Cardiac muscle cell (in vitro differentiated cells and primary cell): ENCODE data around the gene UPK1A. TPM values are rescaled to one million over a fixed set of nuclear protein-coding genes. Genes with fewer than 3 reads are reported as not detected.

ENCODE experiments used
- DNase-seq, 2 donors: peaks; one replicate each; pipeline versions ENCODE4 v3.0.0 to v3.0.0-alpha.2; 2010 to 2017; ENCODE audit warnings: low read depth in 1 of 2, low spot score in 1 of 2
- H3K27ac ChIP-seq: fragments of 200-600 bp; sonication (generic); 2 replicates; pipeline ENCODE4 v1.5.1; 2016
- H3K27me3 ChIP-seq: fragments of 200-600 bp; sonication (generic); 2 replicates; pipeline ENCODE4 v1.6.0; 2016; ENCODE audit warnings: control low read depth
- H3K36me3 ChIP-seq: fragments of 200-600 bp; sonication (generic); 2 replicates; pipeline ENCODE4 v1.5.1; 2016; ENCODE audit warnings: control low read depth
- H3K4me1 ChIP-seq: fragments of 200-600 bp; sonication (generic); 2 replicates; pipeline ENCODE4 v1.8.1; 2017; ENCODE audit warnings: low read depth, mild to moderate bottlenecking, mixed run types
- H3K4me3 ChIP-seq: fragments of 200-600 bp; sonication (generic); 2 replicates; pipeline ENCODE4 v1.5.1; 2016; ENCODE audit warnings: mild to moderate bottlenecking
- H3K9me3 ChIP-seq: fragments of 200-600 bp; sonication (generic); 2 replicates; pipeline ENCODE4 v1.5.1; 2017; ENCODE audit warnings: low read depth, mild to moderate bottlenecking, control low read depth
- polyA plus RNA-seq: library from polyadenylated mRNA; unstranded; fragments of >200 nt; fragmentation: Nextera tagmentation; extraction: Ambion mirVana; gene quantifications from 2 replicates; pipeline ENCODE4 v1.2.1, GENCODE V29; 2016
- total RNA-seq: library from RNA; depleted of rRNA; stranded (reverse); fragments of >200 nt; gene quantifications from 2 replicates; pipeline ENCODE4 v1.2.3, GENCODE V29; 2016
- TF ChIP-seq, protein P1 (sequence below): IDR thresholded peaks from 2 replicates; pipeline ENCODE4 v1.5.1; 2012; ENCODE audit warnings: low read depth, mild to moderate bottlenecking, low read length

The UPK1A gene
- total RNA-seq (1.2 TPM in 1 of 2 replicates, not detected in the other), polyA plus RNA-seq (0.67 and 1.4 TPM in 2 replicates)

DNA sequence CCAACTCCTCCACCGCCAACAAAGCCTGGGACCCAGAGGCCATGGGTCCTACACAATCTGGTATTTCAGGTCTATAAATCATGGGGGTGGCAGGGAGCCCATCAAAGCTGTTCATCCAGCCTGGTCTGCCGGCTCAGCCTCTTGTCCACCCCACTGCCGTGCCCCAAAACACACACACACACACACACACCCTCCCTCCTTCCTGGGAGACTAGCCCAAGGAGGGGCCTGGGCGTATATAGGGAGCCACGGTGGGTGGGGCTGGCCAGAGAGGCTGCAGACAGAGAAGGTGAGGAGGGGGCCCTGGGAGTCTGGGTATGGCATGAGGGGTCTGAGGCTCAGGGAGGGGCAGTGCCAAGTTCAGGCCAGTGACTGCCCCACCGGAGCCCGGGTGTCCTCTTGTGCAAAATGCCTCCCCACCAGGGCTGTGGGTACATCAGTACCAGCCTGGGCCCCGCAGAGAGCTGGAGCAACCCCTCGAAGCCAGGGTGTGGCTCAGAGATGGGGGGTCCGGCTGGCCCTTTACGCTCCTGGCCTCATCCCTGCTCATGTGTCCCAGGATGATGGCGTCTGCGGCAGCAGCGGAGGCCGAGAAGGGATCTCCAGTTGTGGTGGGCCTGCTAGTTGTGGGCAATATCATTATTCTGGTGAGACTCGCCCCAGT is at the start of gene UPK1A:
TSS of gene UPK1A (plus strand) at position 267 of the 663 bp plus-strand sequence. CDS start at position 563, 296 bp downstream.
- H3K9me3 ChIP-seq, result no peaks in the 10 kb centered on the region
- H3K4me3 ChIP-seq, result no peak within 1 kb of the TSS
- peaks cover 6% of the 10 kb centered on the region for H3K27me3 ChIP-seq
- TF ChIP-seq, protein P1, sequence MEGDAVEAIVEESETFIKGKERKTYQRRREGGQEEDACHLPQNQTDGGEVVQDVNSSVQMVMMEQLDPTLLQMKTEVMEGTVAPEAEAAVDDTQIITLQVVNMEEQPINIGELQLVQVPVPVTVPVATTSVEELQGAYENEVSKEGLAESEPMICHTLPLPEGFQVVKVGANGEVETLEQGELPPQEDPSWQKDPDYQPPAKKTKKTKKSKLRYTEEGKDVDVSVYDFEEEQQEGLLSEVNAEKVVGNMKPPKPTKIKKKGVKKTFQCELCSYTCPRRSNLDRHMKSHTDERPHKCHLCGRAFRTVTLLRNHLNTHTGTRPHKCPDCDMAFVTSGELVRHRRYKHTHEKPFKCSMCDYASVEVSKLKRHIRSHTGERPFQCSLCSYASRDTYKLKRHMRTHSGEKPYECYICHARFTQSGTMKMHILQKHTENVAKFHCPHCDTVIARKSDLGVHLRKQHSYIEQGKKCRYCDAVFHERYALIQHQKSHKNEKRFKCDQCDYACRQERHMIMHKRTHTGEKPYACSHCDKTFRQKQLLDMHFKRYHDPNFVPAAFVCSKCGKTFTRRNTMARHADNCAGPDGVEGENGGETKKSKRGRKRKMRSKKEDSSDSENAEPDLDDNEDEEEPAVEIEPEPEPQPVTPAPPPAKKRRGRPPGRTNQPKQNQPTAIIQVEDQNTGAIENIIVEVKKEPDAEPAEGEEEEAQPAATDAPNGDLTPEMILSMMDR, result no peak
- DNase-seq, result no peak
- H3K27ac ChIP-seq, result no peak within 1 kb of the TSS
- H3K4me1 ChIP-seq, result no peaks in the 10 kb centered on the region
- H3K36me3 ChIP-seq, result no peaks in the 10 kb centered on the region

DNA sequence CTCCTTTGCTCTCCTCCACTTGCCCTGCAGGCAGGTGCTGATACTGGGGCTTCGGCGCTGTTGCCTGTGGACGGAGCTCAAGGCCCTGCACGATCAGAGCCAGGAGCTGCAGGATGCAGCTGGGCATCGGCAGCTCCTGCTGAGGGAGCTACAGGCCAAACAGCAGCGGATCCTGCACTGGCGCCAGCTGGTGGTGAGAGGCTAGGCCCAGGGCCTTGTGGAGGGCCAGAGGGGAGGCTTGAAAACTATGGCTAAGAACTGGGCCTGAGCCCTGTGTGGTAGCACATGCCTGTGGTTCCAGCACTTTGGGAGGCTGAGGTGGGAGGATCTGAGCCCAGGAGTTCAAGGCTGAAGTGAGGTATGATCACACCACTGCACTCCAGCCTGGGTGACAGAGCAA is 47.5 kb upstream of the UPK1A start:
- Histone ChIP-seq H3K27ac (no peak overlapping the region), H3K4me1 (no peaks in the 10 kb centered on the region), H3K36me3 (no peaks in the 10 kb centered on the region), H3K9me3 (no peaks in the 10 kb centered on the region), H3K4me3 (no peak overlapping the region), H3K27me3 (no peaks in the 10 kb centered on the region)
- TF ChIP-seq, protein P1, result no peak
- no peak for DNase-seq

DNA sequence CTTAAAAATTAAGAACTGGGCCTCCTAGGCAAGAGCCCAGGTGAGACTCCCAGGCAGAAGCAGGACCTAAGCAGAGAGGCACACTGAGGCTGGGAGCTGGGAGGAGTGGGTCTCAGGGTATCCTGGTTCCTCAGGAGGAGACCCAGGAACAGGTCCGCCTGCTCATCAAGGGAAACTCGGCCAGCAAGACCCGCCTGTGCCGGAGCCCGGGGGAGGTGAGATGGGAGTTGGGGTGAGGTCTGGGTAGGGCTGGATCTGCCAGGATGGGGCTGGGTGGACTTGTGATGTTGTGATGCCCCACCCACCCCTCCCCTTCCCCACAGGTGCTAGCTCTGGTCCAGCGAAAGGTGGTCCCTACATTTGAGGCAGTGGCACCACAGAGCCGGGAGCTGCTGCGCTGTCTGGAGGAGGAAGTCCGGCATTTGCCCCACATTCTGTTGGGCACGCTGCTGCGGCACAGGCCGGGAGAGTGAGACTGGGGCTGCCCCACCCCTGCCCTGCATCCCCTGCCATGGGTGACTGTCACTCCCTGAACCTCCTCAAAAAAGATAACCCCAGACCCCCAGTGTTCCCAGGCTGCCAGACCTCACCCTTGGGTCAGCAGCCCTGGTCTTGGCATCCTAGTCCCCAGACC is 46.9 kb upstream of the UPK1A start:
- TF ChIP-seq, protein P1, result no peak
- Histone ChIP-seq H3K9me3 (no peaks in the 10 kb centered on the region), H3K27me3 (no peaks in the 10 kb centered on the region), H3K4me3 (no peak overlapping the region), H3K27ac (no peak overlapping the region), H3K4me1 (no peaks in the 10 kb centered on the region), H3K36me3 (no peaks in the 10 kb centered on the region)
- no peak for DNase-seq

DNA sequence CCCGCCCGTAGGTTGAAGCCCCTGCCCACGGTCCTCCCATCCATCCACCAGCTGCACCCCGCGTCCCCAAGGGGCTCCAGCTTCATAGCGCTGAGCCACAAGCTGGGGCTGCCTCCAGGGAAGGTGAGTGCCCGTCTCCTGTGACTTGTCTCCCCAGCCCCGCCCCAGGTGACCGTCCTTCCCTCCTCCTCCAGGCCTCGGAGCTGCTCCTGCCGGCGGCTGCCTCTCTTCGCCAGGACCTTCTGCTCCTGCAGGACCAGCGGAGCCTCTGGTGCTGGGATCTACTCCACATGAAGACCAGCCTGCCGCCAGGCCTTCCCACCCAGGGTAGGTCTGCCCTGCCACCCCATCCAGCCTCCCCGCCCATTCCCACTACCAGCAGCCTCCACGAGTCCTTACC is 46.3 kb upstream of the UPK1A start:
- H3K4me1 ChIP-seq, result no peaks in the 10 kb centered on the region
- TF ChIP-seq, protein P1, result no peak
- H3K36me3 ChIP-seq, result no peaks in the 10 kb centered on the region
- H3K4me3 ChIP-seq, result no peak overlapping the region
- H3K9me3 ChIP-seq, result no peaks in the 10 kb centered on the region
- no peak for DNase-seq
- H3K27ac ChIP-seq, result no peak overlapping the region
- no peaks in the 10 kb centered on the region for H3K27me3 ChIP-seq

DNA sequence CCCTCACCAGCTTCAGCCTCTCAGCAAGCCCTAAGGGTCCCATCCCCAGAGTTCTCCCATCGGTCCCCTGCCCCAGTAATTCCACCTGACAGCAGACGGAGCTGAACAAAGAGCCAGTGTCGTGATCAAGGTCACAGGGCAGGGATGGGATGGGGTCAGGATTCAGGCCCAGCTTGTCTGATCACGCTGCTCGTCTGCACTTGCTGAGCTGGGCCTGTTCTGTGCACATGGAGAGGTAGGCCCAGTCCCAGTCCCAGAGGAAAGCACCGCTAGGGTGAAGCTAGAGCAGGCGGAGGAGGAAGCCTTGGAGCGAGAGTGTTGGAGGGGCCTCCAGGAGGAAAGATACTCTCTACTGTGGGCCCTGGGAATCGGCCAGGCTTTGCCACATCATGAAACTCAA is 44.6 kb upstream of the UPK1A start:
- no peaks in the 10 kb centered on the region for H3K27me3 ChIP-seq
- no peaks in the 10 kb centered on the region for H3K9me3 ChIP-seq
- no peak overlapping the region for H3K27ac ChIP-seq
- no peak for DNase-seq
- no peak overlapping the region for H3K4me3 ChIP-seq
- TF ChIP-seq, protein P1, result no peak
- no peaks in the 10 kb centered on the region for H3K36me3 ChIP-seq
- no peaks in the 10 kb centered on the region for H3K4me1 ChIP-seq
